AG09319 (cell line): ENCODE data around the gene CFAP299.

Experiments
- DNase-seq: peaks from one replicate; pipeline ENCODE4 v3.0.0-alpha.2; 2010; ENCODE audit warnings: low read depth; ENCODE audit errors: extremely low read depth
- CTCF ChIP-seq: IDR thresholded peaks from 2 replicates; pipeline ENCODE4 v1.5.1; 2011; ENCODE audit warnings: low read depth, mild to moderate bottlenecking, inconsistent platforms, low read length, moderate library complexity

The CFAP299 gene

GRCh38 chr4:80806472-80806871 lies 470.9 kb downstream of the CFAP299 start:
- TF ChIP-seq CTCF = no peak
- no peak for DNase-seq

DNA sequence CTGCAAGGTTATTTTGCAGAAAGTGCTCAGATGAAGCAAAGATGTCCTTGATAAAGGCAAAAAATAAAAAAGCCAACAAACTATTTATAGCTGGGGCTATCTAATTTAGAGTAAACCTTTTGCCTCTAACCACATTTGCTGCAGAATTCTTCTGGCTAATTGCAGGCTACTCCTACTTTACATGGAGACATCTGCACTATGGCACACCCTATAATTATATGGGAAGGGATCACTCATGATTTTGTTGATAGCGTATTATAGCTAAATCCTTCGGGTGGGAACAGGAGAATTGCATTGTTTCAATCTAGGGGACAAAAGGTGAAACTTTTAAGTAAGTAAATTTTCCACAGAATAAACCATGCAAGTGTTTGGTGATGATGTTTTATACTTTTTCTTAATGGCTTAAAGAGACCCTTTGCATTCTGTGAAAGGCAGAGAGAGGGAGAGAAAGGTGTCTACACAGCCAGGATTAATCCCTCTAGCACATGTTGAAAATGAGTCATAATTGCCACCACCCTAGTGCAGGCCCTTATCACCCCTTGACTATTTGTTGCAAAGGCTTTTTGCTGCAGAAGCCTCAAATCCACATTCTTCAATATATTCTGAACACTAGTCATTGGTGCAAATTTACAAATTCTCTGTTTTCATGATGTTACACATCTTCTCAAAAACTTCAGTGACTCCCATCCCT lies 473.7 kb downstream of the CFAP299 start:
- no peak for TF ChIP-seq CTCF
- no peak for DNase-seq

- no peak for DNase-seq
- no peak for TF ChIP-seq CTCF
Measured at GRCh38 chr4:80811406-80811805, 475.9 kb downstream of the CFAP299 start.

GRCh38 chr4:80812145-80812544 lies 476.6 kb downstream of the CFAP299 start:
- TF ChIP-seq CTCF = no peak
- DNase-seq = no peak

GRCh38 chr4:80814266-80814665 lies 478.7 kb downstream of the CFAP299 start:
- no peak for TF ChIP-seq CTCF
- DNase-seq = no peak

DNA sequence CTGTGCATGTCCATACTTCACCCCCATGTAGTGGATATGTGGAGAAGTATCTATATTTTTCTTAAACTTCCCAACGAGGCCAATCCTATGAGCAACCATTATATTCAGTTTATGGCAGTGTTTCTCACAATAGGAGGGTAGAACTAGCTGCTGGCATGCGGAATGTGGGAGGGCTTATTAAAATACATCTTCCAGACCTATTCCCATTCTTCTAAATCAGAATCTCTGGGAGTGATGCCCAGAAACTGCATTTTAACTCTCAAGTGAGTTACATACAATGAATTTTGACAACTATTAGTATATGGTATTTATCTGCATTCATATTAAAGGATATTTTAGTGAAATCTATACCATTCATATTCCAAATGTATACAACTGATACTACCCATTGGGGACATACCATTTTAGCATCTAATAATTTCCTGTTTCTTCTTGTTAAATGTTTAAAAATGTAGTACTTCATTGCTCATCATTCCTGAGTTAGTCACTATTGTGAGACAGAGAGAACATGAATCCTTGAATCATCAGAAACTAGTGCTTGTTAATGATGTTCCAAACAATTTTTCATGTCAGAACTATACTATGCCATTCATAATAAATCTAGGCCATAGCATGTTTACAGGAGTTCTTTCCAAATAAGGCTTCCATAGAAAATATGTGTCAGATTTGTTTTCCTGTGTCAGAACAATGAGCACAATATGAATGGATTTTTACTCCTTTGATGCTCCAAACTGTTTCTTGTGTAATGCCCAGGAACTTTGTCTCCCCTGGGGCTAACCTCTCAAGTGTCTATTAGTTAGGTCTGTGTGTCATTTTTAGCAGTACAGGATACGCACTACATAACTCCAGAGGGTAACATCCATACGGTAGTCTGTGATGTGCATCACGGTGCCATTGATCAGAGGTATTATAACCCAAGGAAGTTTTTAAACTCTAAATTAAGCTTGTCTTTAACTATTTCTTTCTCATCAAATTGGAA lies 496.1 kb downstream of the CFAP299 start:
- no peak for DNase-seq
- no peak for TF ChIP-seq CTCF

- no peak for TF ChIP-seq CTCF
- no peak for DNase-seq
Measured at GRCh38 chr4:80839281-80839680, 503.8 kb downstream of the CFAP299 start.
